GM19397 (cell line): ENCODE results near the gene ACTG2.
"Not testable (repeated sequence)": the region's sequence is repeated elsewhere in the genome, so short reads cannot be mapped to it uniquely, and the experiment has no call there.

Experiments used
- ATAC-seq: cut with Tn5 transposase; IDR thresholded peaks from one replicate; pipeline ENCODE4 v1.9.1; 2021; ENCODE audit warnings: mild to moderate bottlenecking, moderate library complexity; ENCODE audit not compliant: unreplicated experiment

The ACTG2 gene

DNA sequence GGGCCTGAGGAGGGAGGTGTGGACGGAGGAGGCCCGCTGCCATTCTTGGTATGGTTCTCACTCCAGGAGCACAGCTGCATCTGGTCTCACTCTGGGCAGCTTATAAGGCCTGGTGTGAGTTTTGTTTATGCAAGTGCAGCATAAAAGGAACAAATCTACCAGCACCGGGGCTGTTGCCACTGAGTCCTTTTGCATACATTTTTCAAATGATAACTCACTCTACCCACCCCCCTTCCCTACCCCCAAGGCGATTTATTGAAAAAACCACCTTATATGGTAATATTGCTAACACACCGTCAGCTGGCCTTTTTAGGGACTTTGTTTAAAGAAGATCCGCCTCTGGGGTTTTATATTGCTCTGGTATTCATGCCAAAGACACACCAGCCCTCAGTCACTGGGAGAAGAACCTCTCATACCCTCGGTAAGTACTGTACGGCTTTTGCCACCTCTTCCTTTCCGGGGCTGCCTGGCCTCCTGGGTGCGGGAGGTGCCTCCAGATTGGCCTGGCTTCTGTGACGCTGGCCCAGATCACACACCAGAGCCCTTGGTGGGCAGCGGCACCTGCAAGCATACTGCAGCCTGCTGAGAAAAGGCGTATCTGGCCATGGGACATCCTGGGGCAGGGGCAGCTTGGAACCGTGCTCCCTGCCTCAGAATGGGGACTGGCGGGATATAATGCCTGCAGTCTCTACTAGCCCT is at the start of gene ACTG2:
TSS of gene ACTG2 (plus strand) at position 378 of the 699 bp plus-strand sequence. CDS start 8,304 bp downstream, outside the sequence.
- ATAC-seq: no peak

- ATAC-seq: no peak
Measured at GRCh38 chr2:73844087-73844486, 48.7 kb upstream of the ACTG2 start.

DNA sequence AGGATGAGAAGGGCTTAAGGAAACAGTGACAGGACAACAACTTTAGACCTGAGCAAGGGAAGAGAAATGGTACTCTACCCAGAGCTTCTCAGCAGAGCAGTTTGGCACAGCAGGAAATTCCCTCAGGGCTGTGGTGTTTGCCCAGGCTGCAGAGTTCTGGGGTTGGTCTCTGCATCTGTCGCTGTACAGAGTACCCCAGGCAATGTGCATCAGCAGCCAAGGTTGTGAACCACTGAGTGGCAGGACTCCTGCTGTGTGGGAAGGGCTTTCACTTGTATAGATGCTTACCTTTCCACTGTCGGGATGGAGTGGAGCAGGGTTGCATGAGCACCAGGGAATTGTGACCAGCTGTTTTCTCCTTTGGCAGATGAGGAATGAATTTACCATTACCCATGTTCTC is 42.8 kb upstream of the ACTG2 start:
- no peak for ATAC-seq

GRCh38 chr2:73851274-73851673 is 41.5 kb upstream of the ACTG2 start:
- no peak for ATAC-seq

- no peak for ATAC-seq
Measured at GRCh38 chr2:73852020-73852419, 40.8 kb upstream of the ACTG2 start.

DNA sequence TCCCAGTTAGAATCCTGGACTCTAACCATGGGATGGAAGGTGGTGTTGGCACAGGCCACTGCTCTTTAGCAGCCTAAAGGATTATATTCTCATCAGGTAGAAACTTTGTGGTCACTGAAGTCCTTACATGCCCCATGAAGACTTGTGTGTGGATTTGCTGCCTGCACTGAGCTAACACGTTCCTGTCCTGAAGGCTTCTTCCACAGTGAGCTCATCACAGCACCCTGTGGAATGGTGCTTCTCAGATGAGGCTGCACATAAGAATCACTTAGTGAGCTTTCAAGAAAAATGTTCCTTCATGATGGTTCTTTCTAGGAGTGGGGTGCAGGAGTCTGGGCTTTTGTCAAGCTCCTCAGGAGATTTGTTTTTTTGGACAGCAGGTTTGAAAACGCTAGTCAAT is 37.3 kb upstream of the ACTG2 start:
- ATAC-seq: no peak

DNA sequence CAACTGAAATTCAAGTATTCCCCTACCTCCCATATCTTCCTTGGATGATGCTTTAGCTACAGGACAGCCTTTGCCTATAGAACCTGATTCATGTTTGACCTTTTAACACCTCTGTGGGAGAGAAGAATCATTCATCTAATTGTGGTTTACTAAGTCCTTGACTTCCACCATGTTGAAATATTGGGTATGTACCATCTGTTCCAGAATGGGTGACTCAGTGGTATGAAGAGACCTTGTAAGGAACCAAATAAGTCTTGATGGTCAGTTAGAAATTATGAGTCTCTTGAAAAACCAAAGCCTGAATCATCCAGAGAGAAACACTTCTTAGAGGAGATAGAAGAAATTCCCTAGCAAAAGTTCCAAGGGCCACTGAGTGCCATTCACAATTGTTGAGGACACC is 36.6 kb upstream of the ACTG2 start:
- no peak for ATAC-seq

GRCh38 chr2:73859721-73860586 is 32.9 kb upstream of the ACTG2 start:
- no peak for ATAC-seq

GRCh38 chr2:73862987-73863386 is 29.8 kb upstream of the ACTG2 start:
- no peak for ATAC-seq

GRCh38 chr2:73868204-73868978 is 24.4 kb upstream of the ACTG2 start:
- no peak for ATAC-seq

DNA sequence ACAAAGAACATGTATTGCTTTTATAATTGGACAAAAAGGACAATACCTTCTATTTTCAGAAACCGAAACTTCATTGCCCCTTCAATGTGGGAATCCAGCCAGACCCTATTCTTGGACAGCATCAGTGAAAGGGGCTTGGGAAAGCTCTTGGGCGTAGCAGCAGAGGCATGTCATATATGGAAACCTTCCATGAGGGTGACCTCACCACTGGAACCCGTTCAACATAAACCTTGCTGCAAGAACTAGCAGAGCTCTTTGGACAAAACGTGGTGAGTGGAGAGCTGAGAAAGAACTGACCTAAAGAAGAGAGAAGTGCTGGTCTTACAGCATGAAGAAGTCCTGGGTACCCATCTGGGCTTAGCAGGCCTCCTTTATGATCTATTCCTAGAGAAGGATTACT is 22.7 kb upstream of the ACTG2 start:
- no peak for ATAC-seq

- ATAC-seq: no peak
Measured at GRCh38 chr2:73877071-73877802, 15.6 kb upstream of the ACTG2 start.

DNA sequence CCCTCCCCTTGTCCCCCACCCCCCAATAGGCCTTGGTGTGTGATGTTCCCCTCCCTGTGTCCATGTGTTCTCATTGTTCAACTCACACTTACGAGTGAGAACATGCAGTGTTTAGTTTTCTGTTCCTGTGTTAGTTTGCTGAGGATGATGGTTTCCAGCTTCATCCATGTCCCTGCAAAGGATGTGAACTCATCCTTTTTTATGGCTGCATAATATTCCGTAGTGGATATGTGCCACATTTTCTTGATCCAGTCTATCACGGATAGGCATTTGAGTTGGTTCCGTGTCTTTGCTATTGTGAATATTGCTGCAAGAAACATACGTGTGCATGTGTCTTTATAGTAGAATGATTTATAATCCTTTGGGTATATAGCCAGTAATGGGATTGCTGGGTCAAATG is 14.8 kb upstream of the ACTG2 start:
- not testable (repeated sequence) for ATAC-seq

GRCh38 chr2:73885406-73885805 is 7.4 kb upstream of the ACTG2 start:
- ATAC-seq: no peak

GRCh38 chr2:73886357-73886756 is 6.5 kb upstream of the ACTG2 start:
- ATAC-seq: no peak

- ATAC-seq: not testable (repeated sequence)
Measured at GRCh38 chr2:73887596-73888353, 5.0 kb upstream of the ACTG2 start.

GRCh38 chr2:73888388-73888787 is 4.4 kb upstream of the ACTG2 start:
- no peak for ATAC-seq

- no peak for ATAC-seq
Measured at GRCh38 chr2:73889206-73889605, 3.6 kb upstream of the ACTG2 start.

GRCh38 chr2:73890301-73891092 is 2.3 kb upstream of the ACTG2 start:
- ATAC-seq: no peak
